Stimulated activated CD4-positive, alpha-beta T cell treated with anti-CD3 and anti-CD28 coated beads, Interleukin-15, amount 100 ng/mL, for 48 hours (primary cell): ENCODE data around the gene MSTN.
"Not testable (repeated sequence)": the region's sequence is repeated elsewhere in the genome, so short reads cannot be mapped to it uniquely, and the experiment has no call there.

Experiments
- DNase-seq, 2 donors: peaks; one replicate each; pipeline ENCODE4 v3.0.0-alpha.2; 2020; ENCODE audit warnings: low read depth in 2 of 2

MSTN gene

GRCh38 chr2:190063624-190064023 is 1.1 kb upstream of the MSTN start:
- no peak for DNase-seq

- DNase-seq: no peak
Observed at GRCh38 chr2:190062053-190062452, 476 bp downstream of the MSTN start.

DNA sequence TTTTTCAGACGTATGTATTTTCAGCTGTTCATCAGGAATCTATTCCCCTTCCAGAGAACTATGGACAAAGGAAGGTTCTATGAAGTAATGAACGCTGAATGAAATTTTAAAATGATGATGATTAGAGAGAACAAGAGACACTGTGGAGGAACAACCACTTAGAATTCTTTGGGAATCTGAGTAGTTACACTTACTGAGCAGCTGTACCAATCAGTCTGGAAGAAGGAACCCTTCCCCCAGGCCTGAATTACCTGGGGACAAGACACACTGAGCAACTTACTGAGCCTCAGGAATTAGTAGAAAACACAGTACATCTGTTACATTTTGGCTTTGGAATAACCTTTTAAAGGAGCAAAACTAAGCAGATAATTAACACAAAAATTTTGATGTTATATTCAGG is 1.9 kb downstream of the MSTN start:
- DNase-seq: no peak

DNA sequence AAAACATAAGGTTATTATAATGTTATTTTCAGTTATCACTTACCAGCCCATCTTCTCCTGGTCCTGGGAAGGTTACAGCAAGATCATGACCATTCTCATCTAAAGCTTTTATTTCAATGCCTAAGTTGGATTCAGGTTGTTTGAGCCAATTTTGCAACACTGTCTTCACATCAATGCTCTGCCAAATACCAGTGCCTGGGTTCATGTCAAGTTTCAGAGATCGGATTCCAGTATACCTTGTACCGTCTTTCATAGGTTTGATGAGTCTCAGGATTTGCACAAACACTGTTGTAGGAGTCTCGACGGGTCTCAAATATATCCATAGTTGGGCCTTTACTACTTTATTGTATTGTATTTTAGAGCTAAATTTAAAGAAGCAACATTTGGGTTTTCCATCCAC is 2.5 kb downstream of the MSTN start:
- no peak for DNase-seq

DNA sequence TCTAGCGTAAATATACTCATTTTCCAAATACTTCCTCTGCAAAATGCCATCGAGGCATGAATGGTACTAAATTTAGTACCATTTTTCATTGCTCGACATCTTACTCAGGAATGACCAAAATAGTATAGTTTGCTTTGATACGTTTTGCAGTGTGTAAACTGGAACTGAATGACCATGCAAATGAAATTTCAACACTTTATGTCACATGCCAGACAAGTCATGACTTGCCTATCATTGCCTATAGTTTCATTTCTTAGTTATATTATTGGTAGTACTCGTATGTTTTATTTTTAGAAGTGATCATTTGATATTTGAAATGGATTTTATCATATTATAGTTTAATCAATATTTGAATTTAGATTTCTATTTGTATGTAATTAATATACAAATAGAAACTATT is 9.1 kb downstream of the MSTN start:
- DNase-seq: no peak

DNA sequence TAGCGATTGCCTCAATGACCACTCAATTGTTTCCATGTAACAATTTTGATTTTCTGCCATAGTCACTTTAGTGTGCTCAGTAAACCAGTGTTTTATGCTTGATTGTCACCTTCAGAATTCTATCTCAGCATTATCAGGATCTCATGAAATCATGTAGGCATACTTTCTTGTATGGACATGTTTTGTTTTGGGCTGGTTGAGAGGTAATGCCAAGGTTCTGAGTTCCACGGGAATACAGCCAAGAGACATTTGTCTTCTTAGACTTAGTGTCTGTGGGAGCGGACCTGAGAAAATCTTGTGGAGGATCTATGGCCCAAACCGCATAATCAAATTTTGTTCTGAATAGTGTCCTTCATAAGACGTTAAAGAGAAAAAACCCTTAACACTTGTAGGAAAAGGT is 10.2 kb downstream of the MSTN start:
- no peak for DNase-seq

GRCh38 chr2:190051223-190051622 is 11.3 kb downstream of the MSTN start:
- no peak for DNase-seq

DNA sequence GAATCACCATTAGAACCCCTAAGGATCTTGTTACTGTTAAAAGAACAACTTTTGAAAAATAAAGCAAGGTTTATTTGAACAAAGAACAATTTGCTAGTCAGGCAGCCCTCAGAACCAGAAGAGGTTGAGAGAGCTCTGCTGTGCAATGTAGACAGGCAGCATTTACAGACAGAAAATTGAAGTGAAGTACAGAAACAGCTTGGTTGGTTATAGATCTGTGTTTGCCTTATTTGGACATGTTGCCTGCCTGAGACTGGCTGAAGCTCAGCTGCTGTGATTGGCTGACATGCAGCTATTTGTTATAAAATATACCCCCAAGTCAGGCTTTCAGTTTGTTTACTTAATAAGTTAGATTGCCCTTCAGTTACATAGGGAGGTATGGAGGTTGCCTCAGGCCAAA is 12.5 kb downstream of the MSTN start:
- DNase-seq: no peak

DNA sequence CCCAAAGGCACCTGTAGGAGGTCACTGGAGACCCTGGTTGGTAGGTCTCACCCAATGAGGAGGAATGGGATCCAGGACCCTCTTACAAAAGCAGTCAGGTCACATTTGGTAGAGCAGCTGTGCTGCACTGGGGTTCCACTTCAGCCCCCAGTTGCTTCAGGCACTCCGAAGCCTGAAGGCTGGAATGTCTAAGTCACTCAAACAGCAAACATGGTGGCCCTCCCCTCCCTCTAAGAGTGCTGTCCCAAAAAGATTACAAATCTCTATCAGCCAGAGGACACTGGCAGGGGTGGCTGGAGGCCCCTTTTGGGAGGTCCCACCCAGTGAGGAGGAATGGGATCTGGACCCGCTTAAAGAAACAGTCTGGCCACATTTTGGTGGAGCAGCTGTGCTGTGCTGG is 17.7 kb downstream of the MSTN start:
- DNase-seq: no peak

DNA sequence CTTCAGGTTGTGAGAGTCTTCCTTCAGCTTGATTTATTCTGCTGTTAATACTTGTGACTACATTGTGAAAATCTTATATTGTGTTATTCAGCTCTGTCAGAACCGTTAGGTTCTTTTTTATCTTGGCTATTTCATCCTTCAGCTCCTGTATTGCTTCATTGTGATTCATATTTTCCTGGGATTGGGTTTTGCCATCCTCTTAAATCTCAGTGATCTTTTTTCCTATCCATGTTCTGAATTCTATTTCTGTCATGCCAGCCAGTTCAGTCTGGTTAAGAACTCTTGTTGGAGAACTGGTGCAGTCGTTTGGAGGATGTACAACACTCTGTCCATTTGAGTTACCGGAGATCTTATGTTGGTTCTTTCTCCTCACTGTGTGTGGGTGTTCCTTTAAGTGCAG is 19.1 kb downstream of the MSTN start:
- no peak for DNase-seq

DNA sequence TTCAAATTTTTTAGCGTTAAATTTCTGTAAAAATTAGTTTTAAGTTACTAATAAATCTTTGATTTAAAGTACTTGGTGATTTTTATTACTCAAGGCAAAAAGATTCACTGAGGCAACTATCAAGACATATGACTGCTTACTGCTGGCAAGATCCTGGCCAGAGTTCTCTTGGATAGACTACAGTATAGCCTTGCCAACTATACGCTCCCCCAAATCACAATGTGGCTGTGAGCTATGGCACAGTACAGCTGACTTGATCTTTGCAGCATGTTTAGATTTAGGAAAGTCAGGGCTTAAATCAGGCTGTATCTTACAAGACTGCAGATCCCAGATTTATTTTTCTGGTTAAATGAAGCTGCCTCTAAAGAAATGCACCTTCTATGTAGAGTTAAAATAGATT is 26.5 kb downstream of the MSTN start:
- DNase-seq: no peak

- DNase-seq: not testable (repeated sequence)
Observed at GRCh38 chr2:190034417-190034816, 28.1 kb downstream of the MSTN start.

- DNase-seq: no peak
Observed at GRCh38 chr2:190031969-190032618, 30.4 kb downstream of the MSTN start.

DNA sequence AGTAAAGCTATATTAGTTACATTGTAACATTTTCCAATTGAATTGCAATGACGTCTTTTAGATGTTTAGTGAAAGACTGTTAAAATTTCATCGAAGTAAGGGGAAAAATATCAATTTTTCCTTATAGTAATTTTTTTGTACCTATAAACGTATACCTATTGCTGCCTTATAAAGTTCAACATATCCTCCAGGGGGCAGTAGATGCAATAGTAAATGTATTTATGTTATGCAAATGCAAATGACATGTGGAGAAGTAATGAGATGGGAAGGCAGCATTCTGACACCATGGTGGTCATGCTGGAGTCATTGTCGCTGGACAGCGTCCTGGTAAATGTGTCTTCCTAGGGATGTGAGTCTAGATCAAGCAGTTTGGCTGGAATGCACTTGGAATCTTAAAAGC is 38.7 kb downstream of the MSTN start:
- DNase-seq: no peak

GRCh38 chr2:190020720-190021119 is 41.8 kb downstream of the MSTN start:
- no peak for DNase-seq

GRCh38 chr2:190017837-190018236 is 44.7 kb downstream of the MSTN start:
- no peak for DNase-seq

DNA sequence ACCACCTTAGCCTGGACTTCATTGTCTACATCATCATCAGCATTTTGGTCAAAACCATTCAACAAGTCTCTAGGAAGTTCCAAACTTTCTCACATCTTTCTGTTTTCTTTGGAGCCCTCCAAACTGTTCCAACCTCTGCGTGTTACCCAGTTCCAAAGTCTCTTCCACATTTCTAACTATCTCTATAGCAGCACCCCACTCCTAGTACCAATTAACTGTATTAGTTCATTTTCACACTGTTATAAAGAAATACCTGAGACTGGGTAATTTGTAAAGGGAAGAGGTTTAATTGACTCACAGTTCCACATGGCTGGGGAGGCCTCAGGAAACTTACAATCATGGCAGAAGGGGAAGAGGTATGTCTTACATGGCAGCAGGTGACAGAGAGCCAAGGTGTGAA is 46.6 kb downstream of the MSTN start:
- not testable (repeated sequence) for DNase-seq
